Measurements from ENCODE around the gene SLC8B1. TPM values are rescaled to one million over a fixed set of nuclear protein-coding genes. Genes with fewer than 3 reads are reported as not detected.

The SLC8B1 gene
- total RNA-seq, 1 donor from 2014 or later = 9.0 TPM

DNA sequence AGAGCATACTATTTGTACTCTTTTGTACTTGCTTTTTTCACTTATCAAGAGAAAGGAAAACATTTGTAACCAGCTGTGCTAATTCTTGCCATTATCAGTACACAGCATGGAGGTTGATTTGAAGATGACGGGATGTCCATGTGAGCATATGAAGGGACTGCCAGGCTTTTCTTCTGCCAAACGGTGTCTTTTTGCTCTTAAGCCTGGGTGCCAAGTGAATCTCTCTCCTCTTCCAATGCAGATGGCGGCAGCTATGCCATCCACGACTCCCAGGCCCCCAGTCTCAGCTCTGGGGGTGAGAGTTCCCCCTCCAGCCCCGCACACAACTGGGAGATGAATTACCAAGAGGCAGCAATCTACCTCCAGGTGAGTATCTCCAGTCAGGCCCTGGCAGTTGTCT lies 74.8 kb downstream of the SLC8B1 start:
- H3K27me3 ChIP-seq (ENCODE audit: control insufficient read depth, insufficient read depth, low read length) = no peaks in the 10 kb centered on the region
- H3K4me3 ChIP-seq (ENCODE audit: low read depth, low read length) = no peak overlapping the region
- DNase-seq (ENCODE audit: low read depth) (no peak), FAIRE-seq (no peak)
- TF ChIP-seq, protein P1, sequence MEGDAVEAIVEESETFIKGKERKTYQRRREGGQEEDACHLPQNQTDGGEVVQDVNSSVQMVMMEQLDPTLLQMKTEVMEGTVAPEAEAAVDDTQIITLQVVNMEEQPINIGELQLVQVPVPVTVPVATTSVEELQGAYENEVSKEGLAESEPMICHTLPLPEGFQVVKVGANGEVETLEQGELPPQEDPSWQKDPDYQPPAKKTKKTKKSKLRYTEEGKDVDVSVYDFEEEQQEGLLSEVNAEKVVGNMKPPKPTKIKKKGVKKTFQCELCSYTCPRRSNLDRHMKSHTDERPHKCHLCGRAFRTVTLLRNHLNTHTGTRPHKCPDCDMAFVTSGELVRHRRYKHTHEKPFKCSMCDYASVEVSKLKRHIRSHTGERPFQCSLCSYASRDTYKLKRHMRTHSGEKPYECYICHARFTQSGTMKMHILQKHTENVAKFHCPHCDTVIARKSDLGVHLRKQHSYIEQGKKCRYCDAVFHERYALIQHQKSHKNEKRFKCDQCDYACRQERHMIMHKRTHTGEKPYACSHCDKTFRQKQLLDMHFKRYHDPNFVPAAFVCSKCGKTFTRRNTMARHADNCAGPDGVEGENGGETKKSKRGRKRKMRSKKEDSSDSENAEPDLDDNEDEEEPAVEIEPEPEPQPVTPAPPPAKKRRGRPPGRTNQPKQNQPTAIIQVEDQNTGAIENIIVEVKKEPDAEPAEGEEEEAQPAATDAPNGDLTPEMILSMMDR (IDR thresholded peaks at IDR 0.05; ENCODE audit: insufficient read depth, low read length, severe bottlenecking) = no peak
- H3K36me3 ChIP-seq (ENCODE audit: control insufficient read depth, insufficient read depth, low read length) = peaks cover 3% of the 10 kb centered on the region

DNA sequence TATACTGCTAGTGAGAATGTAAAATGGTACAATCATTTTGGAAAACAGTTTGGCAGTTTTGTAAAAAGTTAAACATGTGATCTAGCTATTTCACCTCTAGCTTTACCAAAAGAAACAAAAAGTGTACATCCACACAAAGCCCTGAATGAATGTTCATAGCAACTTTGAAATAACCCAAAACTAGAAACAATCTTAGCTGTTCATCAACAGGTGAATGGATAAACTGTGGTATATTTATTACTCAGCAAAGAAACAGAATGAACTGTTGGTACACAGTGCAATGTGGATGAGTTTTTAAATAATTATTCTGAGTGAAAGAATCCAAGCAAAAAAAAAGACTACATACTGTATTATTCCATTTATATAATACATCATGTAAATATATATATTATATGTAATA lies 77.3 kb downstream of the SLC8B1 start:
- H3K27me3 ChIP-seq (ENCODE audit: control insufficient read depth, insufficient read depth, low read length) = no peaks in the 10 kb centered on the region
- no peak for DNase-seq (ENCODE audit: low read depth)
- FAIRE-seq = no peak
- no peak overlapping the region for H3K4me3 ChIP-seq (ENCODE audit: low read depth, low read length)
- peaks cover 3% of the 10 kb centered on the region for H3K36me3 ChIP-seq (ENCODE audit: control insufficient read depth, insufficient read depth, low read length)
- TF ChIP-seq, protein P1 (IDR thresholded peaks at IDR 0.05; ENCODE audit: insufficient read depth, low read length, severe bottlenecking) = no peak

DNA sequence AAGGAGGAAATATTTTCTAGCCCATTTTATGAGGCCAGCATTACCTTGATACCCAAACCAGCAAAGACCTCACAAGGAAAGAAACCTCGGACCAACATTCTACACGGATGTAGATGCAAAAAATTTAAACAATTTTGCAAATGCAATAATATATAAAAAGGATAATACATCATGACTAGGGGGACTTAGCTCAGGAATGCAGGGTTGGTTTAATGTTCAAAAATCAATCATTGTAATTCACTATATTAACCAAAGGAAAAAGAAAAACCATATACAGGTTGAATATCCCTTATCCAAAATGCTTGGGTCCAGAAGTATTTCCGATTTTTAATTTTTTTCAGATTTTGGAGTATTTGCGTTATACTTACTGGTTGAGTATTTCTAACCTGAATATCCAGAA lies 80.6 kb downstream of the SLC8B1 start:
- no peak for FAIRE-seq
- TF ChIP-seq, protein P1 (IDR thresholded peaks at IDR 0.05; ENCODE audit: insufficient read depth, low read length, severe bottlenecking) = no peak
- no peaks in the 10 kb centered on the region for H3K27me3 ChIP-seq (ENCODE audit: control insufficient read depth, insufficient read depth, low read length)
- peaks cover 4% of the 10 kb centered on the region for H3K36me3 ChIP-seq (ENCODE audit: control insufficient read depth, insufficient read depth, low read length)
- no peak for DNase-seq (ENCODE audit: low read depth)
- no peak overlapping the region for H3K4me3 ChIP-seq (ENCODE audit: low read depth, low read length)

DNA sequence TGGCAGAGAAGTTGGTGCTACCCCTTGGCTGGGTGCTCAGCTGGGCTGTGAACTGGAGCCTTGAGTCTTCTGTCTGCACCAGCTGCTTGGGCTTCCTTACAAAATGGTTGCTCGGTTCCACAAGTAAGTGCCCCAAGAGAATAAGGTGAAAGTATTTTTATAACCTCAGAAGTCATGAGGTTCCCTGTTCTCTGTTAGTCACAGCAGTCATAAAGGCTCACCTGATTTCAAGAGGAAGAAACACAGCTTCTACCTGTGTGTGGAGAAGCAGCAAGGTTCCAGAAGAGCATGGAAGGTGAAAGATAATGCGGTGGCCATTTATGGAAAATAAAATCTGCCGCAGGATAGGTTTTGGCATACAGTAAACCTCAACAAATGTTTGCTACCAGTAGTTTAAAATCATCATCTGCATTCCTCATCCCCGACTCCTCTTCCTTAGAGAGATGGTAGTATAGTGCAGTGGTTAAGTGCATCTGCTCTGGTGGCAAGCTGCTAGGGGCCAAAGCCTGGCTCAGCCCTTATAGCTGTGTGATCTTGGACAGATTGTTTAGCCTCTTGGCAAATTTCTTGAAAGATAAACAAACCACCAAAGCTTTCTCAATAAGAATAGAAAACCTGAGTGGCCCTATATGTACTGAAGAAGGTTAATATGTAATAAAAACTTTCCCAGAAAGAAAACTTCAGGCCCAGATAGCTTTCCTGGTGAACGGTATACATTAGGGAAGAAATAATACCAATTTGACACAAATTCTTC lies 81.2 kb downstream of the SLC8B1 start:
- DNase-seq (ENCODE audit: low read depth) (no peak), FAIRE-seq (no peak)

DNA sequence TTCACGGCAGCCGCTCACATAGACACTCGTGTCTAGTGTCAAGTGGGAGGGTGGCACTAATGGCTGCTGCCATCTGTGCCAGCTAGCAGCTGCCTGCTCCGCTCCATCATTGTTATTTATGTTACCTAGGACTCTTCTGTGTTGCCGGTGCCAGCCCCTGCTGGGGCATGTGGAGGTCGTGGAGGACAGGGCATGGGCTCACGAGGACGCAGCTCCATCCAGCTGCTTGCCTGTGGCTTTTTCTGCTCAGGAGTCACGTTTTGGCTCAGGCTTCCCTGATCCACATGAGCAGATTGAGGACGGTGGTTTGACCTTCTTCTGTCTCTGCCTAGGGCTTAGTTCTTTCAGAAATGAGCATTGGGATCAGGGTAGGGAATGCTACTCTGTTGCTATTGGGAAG lies 82.4 kb downstream of the SLC8B1 start:
- Histone ChIP-seq H3K36me3 (ENCODE audit: control insufficient read depth, insufficient read depth, low read length) (peaks cover 5% of the 10 kb centered on the region), H3K4me3 (ENCODE audit: low read depth, low read length) (no peak overlapping the region), H3K27me3 (ENCODE audit: control insufficient read depth, insufficient read depth, low read length) (no peaks in the 10 kb centered on the region)
- FAIRE-seq = no peak
- TF ChIP-seq, protein P1 (IDR thresholded peaks at IDR 0.05; ENCODE audit: insufficient read depth, low read length, severe bottlenecking) = no peak
- no peak for DNase-seq (ENCODE audit: low read depth)

More for the DNA sequence above, 81.2 kb downstream of the SLC8B1 start:
- Histone ChIP-seq H3K27me3 (ENCODE audit: control insufficient read depth, insufficient read depth, low read length) (no peaks in the 10 kb centered on the region), H3K4me3 (ENCODE audit: low read depth, low read length) (no peak overlapping the region), H3K36me3 (ENCODE audit: control insufficient read depth, insufficient read depth, low read length) (peaks cover 4% of the 10 kb centered on the region)
- TF ChIP-seq, protein P1 (IDR thresholded peaks at IDR 0.05; ENCODE audit: insufficient read depth, low read length, severe bottlenecking) = no peak

All from bronchial epithelial cell (primary cell).